GM18508 (cell line): ENCODE measurements around the gene RPSA.
"Not testable (repeated sequence)": the region's sequence is repeated elsewhere in the genome, so short reads cannot be mapped to it uniquely, and the experiment has no call there.

Experiments used
- ATAC-seq: cut with Tn5 transposase; IDR thresholded peaks from one replicate; pipeline ENCODE4 v1.9.1; 2021; ENCODE audit warnings: moderate number of reproducible peaks; ENCODE audit not compliant: insufficient read depth, unreplicated experiment

Gene RPSA

DNA sequence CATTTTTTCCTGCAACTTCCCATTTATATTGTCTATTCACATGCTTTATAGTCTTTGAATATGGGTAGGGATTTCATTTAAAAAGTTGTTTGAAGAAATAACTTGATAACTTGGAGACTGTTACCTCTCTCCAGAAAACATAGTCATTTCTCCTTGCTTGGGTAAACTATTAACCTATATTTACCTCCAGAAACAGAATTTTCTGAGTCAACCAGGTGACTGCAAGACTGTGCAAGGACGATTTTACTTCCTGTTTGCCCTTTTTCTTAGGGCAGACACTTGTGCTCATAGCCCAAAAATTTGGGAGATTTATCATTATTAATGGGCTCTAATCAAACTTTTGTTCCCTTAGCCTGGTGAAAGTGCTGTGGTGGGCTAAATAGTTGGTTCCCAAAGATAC lies 46.6 kb downstream of the RPSA start:
- ATAC-seq = no peak

DNA sequence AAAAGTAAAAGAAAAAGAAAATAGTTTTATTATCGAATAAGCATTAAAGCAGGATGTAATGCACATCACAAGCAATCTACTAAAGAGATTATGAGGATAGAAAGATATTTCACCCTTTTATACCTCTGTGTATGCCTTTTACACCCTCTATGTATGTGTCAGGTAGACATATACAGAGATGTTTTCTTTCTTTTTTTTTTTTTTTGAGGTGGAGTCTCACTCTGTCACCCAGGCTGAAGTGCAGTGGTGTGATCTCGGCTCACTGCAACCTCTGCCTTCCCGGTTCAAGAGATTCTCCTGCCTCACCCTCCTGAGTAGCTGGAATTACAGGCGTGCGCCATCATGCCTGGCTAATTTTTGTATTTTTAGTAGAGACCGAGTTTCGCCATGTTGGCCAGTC lies 47.4 kb downstream of the RPSA start:
- ATAC-seq = not testable (repeated sequence)

DNA sequence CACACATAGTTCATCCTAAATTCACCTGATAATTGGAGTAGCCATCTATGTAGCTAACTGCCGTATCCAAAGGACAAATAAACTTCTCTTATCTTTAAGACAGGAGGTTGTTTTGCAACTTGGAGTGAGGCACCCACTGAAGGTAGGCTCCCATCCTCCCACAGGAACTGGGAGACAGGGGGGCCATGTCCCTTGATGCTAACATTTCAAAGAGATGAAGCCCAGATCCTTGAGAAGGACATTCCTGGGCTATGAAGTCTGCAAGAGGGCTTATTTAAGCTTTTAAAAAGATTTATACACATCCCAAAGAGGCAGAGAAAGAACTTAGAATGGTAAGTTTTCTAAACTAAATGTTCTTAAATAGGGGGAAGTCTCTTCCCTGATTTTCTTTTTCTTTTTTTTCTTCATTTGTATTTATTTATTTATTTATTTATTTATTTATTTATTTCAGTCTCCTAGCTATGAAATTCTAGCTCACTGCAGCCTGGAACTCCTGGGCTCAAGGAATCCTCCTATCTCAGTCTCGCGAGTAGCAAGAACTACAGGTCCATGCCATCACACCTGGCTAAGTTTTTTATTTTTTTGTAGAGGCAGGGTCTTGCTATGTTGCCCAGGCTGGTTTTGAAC lies 48.2 kb downstream of the RPSA start:
- no peak for ATAC-seq

DNA sequence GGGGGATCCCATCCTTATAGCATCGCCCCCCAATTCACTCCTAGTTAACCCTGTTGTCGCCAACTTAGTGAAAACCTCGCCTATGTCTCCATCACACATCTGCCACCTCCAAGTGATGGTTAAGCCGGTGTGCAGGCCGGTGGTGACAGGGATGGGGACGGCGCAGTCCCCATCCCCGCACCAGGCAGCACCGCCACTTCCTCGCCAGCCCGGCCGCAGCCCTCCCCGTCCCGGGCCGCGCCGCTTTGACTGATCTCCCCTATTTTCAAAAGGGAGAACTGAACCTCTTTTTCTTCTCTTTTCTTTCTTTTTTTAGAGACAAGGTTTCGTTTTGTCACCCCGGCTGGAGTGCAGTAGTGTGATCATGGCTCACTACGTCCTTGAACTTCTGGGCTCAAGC lies 49.6 kb downstream of the RPSA start:
- no peak for ATAC-seq

DNA sequence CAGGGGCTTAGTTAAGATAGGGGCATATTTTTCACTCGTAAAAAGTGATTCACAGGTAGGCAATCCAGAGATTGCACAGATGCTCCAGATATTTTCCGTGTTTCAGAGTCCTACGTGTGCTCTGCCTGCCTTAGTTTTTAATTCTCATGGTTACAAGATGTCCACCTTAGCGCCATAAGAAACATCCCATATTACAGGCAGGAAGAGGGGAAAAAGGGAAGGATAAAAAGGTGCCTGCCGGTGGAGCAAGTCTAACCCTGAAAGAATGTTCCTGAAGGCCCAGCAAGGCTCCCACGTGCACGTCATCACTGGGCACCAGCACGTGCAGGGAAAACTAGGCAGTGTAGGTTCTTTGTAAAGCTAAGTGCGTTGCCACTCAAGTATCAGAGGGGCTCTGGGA lies 50.8 kb downstream of the RPSA start:
- no peak for ATAC-seq

DNA sequence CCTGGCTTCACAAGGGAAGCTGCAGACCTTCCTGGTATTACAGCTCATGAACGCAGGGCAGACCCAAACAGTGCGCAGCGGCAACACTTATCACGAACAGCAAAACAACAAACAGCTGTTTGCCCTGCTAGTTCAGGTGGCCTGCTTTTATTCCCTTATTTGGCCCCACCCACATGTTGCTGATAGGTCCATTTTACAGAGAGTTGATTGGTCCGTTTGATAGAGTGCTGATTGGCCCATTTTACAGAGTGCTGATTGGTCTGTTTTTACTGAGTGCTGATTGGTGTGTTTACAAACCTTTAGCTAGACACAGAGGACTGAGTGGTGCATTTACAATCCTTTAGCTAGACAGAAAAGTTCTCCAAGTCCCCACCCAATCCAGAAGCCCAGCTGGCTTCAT lies 52.1 kb downstream of the RPSA start:
- ATAC-seq = not testable (repeated sequence)

DNA sequence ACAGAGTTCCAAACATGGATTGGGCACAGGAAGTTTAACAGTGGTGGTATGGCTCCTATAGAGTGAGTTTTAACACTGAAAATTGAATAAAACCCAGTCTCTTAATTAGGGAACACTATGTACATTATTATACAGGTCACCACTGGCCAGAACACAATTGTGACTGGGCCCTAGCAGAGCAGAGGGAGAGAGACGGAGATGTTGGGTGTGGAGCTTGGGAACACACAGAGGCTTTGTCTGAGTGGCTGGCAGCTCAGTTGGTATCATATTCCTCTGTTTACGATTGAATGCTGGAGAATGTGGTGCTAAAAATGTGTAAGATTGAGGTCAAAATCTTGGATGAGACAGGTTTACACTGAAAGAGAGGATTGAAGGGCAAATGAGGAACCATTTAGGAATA lies 54.2 kb downstream of the RPSA start:
- no peak for ATAC-seq
